ENCODE measurements around the gene RXRG.

Gene RXRG

DNA sequence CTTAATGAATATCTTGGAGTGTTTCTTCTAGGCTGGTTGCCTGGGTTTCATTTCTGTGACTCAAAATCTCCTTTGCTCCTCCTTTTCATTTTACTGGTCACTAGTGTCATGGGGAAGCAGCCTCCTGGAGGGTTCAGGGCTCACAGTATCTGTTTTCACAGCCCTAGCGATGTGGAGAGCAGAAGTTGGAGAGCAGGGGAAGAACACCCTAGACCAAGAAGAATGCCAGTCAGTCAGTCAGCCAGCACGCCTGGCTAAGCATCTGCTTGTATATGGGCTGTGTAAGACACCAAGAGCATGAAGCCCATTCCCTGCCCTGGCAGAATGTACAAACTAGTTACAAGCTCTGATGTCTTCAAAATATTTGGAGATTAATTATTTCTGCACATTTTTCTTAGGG, 7.9 kb downstream of the RXRG start:
- no peak for TF ChIP-seq GATA3 (IDR thresholded peaks at IDR 0.05; ENCODE audit: low read depth, low read length)
- no peak for TF ChIP-seq GATA2 (IDR thresholded peaks at IDR 0.05; ENCODE audit: low read depth, low read length)

- no peak for TF ChIP-seq GATA3 (IDR thresholded peaks at IDR 0.05; ENCODE audit: low read depth, low read length)
- TF ChIP-seq GATA2 (IDR thresholded peaks at IDR 0.05; ENCODE audit: low read depth, low read length), result no peak
Measured at GRCh38 chr1:165435801-165436200, 9.1 kb downstream of the RXRG start.

- TF ChIP-seq GATA2 (IDR thresholded peaks at IDR 0.05; ENCODE audit: low read depth, low read length), result no peak
- TF ChIP-seq GATA3 (IDR thresholded peaks at IDR 0.05; ENCODE audit: low read depth, low read length), result no peak
Measured at GRCh38 chr1:165434281-165434680, 10.6 kb downstream of the RXRG start.

- TF ChIP-seq GATA3 (IDR thresholded peaks at IDR 0.05; ENCODE audit: low read depth, low read length), result no peak
- TF ChIP-seq GATA2 (IDR thresholded peaks at IDR 0.05; ENCODE audit: low read depth, low read length), result no peak
Measured at GRCh38 chr1:165431079-165431478, 13.8 kb downstream of the RXRG start.

DNA sequence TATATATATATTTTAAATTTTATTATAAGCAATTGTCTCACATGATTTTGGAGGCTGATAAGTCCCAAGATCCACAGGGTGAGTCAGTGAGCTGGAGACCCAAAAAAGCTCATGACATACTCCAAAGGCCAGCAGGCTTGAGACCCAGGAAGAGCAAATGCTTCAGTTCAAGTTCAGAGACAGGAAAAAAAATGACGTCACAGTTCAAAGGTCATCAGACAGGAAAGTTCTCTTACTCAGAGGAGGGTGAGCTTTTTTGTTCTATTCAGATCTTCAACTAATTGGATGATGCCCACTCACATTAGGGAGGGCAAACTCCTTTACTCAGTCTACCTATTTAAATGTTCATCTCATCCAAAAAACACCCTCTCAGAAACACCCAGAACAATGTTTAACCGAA, 18.2 kb downstream of the RXRG start:
- no peak for TF ChIP-seq GATA3 (IDR thresholded peaks at IDR 0.05; ENCODE audit: low read depth, low read length)
- TF ChIP-seq GATA2 (IDR thresholded peaks at IDR 0.05; ENCODE audit: low read depth, low read length), result no peak

DNA sequence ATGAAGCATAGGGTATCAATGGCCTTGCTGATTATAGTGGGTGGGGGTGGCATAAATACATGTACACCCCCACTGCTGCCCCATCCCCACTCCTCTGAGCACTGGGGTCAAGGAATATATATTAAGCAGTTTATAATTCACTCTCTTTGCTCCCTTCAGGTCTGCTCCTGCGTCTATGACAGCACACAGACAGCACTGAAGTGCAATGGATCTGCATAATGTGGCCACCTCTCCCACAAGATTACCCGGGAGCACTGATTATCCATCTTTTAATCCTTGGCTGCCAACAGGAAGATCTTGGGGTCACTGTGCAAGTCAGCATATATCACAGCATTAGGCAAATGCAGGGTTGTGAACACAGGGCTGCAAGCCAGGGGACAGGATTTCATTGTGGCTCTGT, 19.3 kb downstream of the RXRG start:
- TF ChIP-seq GATA3 (IDR thresholded peaks at IDR 0.05; ENCODE audit: low read depth, low read length), result no peak
- no peak for TF ChIP-seq GATA2 (IDR thresholded peaks at IDR 0.05; ENCODE audit: low read depth, low read length)

DNA sequence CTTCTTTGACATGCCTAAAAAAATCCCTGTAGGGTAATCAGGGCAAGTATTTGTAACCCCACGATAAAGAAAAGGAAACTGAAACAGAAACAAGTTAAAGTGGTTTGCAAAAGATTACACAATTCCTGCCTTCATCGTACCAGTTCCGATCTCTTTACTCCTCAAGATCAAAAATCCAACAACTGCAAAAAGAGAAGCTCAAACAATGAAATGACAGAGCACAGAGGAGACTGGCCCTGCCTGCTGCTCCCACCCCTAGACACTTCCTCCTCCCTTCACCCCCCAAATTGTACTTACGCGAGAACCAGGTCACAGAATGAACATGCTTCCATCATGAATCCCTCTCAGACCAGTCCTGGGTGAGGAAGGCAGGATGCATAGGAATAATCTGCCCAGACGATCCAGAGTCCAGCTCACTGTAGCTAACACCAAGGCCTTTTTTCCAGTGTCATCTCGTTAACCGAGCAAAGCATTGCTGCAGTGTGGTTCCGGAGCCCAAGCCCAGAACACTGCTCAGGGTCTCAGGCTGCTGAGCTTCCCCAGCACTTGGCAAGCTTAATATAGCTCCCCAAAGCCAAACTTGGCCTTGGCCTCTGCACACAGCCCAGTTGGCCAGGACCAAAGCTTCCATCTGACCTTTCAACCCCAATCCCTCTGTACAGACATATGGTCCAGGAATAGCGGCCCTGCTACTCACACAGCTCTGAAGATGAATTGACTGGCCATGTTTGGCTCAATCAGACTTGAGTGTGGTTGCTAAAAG, 20.3 kb downstream of the RXRG start:
- TF ChIP-seq GATA3 (IDR thresholded peaks at IDR 0.05; ENCODE audit: low read depth, low read length) (no peak), GATA2 (IDR thresholded peaks at IDR 0.05; ENCODE audit: low read depth, low read length) (no peak)

GRCh38 chr1:165423136-165423535, 21.8 kb downstream of the RXRG start:
- TF ChIP-seq GATA3 (IDR thresholded peaks at IDR 0.05; ENCODE audit: low read depth, low read length) (no peak), GATA2 (IDR thresholded peaks at IDR 0.05; ENCODE audit: low read depth, low read length) (no peak)

- TF ChIP-seq GATA2 (IDR thresholded peaks at IDR 0.05; ENCODE audit: low read depth, low read length) (no peak), GATA3 (IDR thresholded peaks at IDR 0.05; ENCODE audit: low read depth, low read length) (no peak)
Measured at GRCh38 chr1:165420655-165421054, 24.3 kb downstream of the RXRG start.

- no peak for TF ChIP-seq GATA2 (IDR thresholded peaks at IDR 0.05; ENCODE audit: low read depth, low read length)
- no peak for TF ChIP-seq GATA3 (IDR thresholded peaks at IDR 0.05; ENCODE audit: low read depth, low read length)
Measured at GRCh38 chr1:165419839-165420238, 25.1 kb downstream of the RXRG start.

DNA sequence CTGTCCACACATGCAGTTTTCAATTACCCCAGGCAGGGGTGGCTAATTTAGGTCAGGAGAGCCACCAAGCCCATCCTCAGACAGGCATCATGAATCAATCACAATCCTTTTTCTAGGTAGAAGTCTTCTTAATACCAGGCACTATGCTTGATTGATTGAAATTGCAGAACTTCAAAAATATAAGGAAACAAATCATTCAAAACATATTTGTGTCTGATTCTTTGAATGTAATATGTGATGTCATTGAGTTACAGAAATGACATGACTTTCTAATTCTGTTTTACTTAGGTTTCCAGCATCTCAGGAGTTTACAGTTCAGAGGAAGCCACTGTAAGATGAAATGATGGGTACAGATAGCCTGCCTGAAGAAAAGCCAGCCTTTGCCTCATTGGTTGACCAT, 26.7 kb downstream of the RXRG start:
- no peak for TF ChIP-seq GATA2 (IDR thresholded peaks at IDR 0.05; ENCODE audit: low read depth, low read length)
- TF ChIP-seq GATA3 (IDR thresholded peaks at IDR 0.05; ENCODE audit: low read depth, low read length), result no peak

DNA sequence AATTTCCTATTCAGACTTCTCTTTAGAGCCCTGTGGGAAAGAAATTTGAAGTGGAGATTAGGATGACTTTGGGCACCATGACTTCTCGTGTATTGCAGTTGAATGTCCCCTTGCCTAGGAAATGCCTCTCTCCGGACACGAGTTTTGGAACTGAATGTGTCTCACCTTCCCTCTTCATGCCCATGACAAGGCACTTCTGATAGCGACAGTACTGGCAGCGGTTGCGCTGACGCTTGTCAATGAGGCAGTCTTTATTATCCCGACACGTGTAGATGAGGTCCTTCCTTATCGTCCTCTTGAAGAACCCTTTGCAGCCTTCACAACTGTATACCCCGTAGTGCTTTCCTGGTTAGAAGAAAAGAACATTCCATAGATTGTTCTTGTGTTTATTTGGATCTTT, 28.1 kb downstream of the RXRG start:
- no peak for TF ChIP-seq GATA2 (IDR thresholded peaks at IDR 0.05; ENCODE audit: low read depth, low read length)
- no peak for TF ChIP-seq GATA3 (IDR thresholded peaks at IDR 0.05; ENCODE audit: low read depth, low read length)

GRCh38 chr1:165415068-165415467, 29.9 kb downstream of the RXRG start:
- no peak for TF ChIP-seq GATA3 (IDR thresholded peaks at IDR 0.05; ENCODE audit: low read depth, low read length)
- TF ChIP-seq GATA2 (IDR thresholded peaks at IDR 0.05; ENCODE audit: low read depth, low read length), result no peak

- TF ChIP-seq GATA3 (IDR thresholded peaks at IDR 0.05; ENCODE audit: low read depth, low read length) (no peak), GATA2 (IDR thresholded peaks at IDR 0.05; ENCODE audit: low read depth, low read length) (no peak)
Measured at GRCh38 chr1:165414620-165415019, 30.3 kb downstream of the RXRG start.

DNA sequence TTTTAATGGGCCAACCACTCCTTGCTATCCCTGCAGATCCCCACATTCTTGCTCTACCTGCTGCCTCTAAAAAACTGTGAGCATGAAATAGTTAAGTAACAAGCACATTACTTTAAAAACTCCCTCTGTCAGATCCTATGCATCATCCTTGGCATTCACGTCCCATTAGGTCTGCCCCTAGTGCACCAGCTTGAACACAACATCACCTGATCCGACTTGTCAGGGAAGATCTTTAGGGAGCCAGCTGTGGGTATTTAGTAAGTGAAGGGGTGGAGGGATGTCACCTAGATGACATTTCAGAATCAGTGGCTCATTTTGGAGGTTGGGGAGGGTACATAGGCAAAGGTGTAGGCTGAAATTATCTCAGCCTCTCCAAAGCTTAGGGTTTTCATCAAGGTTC, 33.5 kb downstream of the RXRG start:
- TF ChIP-seq GATA3 (IDR thresholded peaks at IDR 0.05; ENCODE audit: low read depth, low read length), result no peak
- TF ChIP-seq GATA2 (IDR thresholded peaks at IDR 0.05; ENCODE audit: low read depth, low read length), result no peak

All from SH-SY5Y (cell line).